Ovary (tissue), 3 donors: ENCODE measurements around the gene KRT76.

Experiments used
- POLR2A ChIP-seq: fragments of 450-650 bp; IDR thresholded peaks from one replicate; pipeline ENCODE4 v1.6.1; 2017; ENCODE audit warnings: antibody characterized with exemption, mild to moderate bottlenecking, moderate library complexity
- TF ChIP-seq, protein P1 (sequence below), 3 donors: fragments of 450-650 bp in 2 of 3; fragments of 200-600 bp in 1 of 3; IDR thresholded peaks; one replicate each; pipeline versions ENCODE4 v1.5.1 to v1.8.0; 2016 to 2022; ENCODE audit warnings: antibody characterized with exemption in 3 of 3, mild to moderate bottlenecking in 1 of 3
- donor health status: DM: no; HTN: no; CAD: no.

DNA sequence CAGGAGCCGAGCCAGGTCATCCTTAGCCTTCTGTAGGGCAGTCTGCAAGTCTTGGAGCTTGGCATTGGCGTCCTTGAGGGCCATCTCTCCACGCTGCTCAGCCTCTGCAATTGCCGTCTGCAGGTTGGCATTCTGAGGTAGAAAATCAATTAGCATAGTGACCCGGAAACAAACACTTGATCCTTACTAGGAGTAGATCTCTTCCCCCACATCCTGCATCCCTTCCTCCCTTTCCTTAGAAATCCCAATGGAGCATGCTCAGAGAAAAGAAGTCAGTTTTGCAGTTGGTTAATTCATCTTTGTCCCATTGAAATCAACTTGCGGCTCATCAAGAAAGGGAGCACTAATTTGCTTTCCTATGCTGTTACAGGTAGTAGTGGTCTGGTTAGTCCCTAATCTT lies 6.1 kb downstream of the KRT76 start:
- TF ChIP-seq, protein P1, sequence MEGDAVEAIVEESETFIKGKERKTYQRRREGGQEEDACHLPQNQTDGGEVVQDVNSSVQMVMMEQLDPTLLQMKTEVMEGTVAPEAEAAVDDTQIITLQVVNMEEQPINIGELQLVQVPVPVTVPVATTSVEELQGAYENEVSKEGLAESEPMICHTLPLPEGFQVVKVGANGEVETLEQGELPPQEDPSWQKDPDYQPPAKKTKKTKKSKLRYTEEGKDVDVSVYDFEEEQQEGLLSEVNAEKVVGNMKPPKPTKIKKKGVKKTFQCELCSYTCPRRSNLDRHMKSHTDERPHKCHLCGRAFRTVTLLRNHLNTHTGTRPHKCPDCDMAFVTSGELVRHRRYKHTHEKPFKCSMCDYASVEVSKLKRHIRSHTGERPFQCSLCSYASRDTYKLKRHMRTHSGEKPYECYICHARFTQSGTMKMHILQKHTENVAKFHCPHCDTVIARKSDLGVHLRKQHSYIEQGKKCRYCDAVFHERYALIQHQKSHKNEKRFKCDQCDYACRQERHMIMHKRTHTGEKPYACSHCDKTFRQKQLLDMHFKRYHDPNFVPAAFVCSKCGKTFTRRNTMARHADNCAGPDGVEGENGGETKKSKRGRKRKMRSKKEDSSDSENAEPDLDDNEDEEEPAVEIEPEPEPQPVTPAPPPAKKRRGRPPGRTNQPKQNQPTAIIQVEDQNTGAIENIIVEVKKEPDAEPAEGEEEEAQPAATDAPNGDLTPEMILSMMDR (IDR thresholded peaks at IDR 0.05), result no peak
- TF ChIP-seq POLR2A, result no peak
